ENCODE measurements around the gene GPR107.
A peak's percentile ranks its signal among the peaks of the same experiment; 100 is the strongest.
"Not testable (repeated sequence)": the region's sequence is repeated elsewhere in the genome, so short reads cannot be mapped to it uniquely, and the experiment has no call there.

Gene GPR107

DNA sequence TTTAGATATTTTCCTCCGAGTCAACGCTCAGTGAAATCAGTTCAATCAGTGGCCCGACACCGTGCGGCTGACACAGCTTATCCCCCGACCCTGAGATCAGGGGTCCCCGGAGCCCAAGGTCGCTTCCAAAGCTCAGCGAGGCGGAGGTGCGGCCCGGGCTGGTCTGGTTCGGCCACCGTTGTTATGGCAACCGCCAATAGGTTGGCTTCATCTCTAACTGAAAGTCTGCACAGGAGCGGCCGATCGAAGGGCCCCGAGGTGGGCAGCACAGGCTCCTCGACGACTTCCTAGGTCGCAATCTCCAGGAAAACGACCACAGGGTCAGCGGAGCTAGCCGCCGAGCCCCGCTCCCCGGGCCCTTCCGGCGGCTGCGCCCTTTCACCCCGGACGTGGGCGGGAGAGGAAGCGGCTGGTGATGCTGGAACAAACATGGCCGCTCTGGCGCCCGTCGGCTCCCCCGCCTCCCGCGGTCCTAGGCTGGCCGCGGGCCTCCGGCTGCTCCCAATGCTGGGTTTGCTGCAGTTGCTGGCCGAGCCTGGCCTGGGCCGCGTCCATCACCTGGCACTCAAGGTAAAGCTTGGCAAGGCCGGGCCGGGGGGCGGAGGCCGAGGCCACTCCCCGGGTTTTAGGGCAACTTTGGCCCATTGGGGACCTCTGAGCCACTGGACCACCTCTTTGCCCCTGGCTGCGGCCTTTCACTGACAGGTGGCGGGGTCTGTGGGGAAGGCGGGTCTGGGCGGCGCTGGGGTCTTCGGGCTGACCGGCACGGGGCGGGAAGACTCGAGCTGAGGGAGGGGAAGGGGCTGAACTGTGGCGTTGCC lies at the start of gene GPR107:
Gene GPR107 (plus strand): TSS at position 403 of the 821 bp plus-strand sequence. CDS start 27 bp downstream, at position 430.
- peak; percentile 68 to 74 for DNase-seq (ENCODE audit: low read depth in 2 of 2)

DNA sequence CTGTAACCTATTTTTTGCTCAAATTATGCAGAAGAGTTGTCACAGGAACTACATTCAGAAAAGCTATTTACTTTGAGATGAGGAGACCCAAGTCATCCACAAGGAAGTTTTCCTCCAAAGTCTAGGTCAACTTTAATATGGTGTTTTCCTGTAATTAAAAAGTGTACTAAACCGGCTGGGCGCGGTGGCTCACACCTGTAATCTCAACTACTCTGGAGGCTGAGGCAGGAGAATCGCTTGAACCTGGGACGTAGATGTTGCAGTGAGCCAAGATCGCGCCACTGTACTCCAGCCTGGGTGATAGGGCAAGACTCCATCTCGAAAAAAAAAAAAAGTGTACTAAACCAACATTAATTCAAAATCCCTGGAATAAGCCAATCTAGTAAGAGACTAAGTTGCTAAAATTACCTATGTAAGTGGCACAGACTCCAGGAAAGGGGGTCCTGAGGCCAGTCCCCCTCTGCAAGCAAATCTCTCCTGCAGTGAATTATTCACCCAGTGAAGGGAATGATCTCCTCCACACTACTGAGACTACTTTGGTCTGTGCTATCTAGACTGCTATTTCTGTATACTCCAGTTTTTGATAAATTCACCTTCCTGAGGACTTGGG lies 49.7 kb upstream of the GPR107 start:
- no peak for DNase-seq (ENCODE audit: low read depth in 2 of 2)

DNA sequence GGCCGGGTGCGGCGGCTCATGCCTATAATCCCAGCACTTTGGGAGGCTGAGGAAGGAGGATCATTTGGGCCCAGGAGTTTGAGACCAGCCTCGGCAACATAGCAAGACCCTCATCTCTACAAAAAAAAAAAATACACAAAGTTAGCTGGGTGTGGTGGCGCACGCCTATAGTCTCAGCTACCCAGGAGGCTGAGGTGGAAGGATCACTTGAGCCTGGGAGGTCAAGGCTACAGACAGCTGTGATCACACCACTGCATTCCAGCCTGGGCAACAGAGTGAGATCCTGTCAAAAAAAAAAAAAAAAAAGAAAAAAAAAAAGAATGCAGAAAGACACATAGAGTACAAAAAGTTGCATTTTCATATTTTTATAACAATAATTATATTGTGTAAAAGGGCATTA lies 46.8 kb upstream of the GPR107 start:
- DNase-seq (ENCODE audit: low read depth in 2 of 2) = not testable (repeated sequence)

DNA sequence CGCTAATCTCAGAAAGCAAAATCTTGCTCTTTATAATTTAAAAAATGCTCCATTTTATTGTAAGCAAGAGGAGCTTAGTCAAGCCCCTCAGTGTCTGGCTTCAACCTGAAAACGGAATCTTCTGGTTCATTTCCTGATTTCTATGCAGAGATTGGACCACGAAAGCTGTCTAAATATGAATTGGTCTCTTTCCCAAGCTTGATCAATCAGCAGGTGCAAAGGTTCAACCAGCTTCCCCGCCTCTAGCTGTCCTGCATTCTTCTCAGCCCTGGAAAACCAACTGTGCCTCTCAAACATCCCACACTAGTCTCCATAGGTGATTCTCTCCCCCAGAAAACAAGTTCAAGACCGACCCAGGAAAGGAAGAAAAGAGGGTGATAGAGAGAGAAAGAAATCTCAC lies 45.2 kb upstream of the GPR107 start:
- no peak for DNase-seq (ENCODE audit: low read depth in 2 of 2)

DNA sequence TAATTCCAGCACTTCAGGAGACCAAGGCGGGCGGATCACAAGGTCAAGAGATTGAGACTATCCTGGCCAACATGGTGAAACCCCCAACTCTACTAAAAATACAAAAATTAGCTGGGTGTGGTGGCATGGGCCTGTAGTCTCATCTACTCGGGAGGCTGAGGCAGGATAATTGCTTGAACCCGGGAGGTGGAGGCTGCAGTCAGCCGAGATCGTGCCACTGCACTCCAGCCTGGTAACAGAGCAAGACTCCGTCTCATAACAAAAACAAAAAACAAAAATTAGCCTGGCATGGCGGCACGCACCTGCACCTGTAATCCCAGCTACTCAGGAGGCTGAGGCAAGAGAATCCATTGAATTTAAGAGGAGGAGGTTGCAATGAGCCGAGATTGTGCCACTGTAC lies 44.2 kb upstream of the GPR107 start:
- DNase-seq (ENCODE audit: low read depth in 2 of 2) = not testable (repeated sequence)

DNA sequence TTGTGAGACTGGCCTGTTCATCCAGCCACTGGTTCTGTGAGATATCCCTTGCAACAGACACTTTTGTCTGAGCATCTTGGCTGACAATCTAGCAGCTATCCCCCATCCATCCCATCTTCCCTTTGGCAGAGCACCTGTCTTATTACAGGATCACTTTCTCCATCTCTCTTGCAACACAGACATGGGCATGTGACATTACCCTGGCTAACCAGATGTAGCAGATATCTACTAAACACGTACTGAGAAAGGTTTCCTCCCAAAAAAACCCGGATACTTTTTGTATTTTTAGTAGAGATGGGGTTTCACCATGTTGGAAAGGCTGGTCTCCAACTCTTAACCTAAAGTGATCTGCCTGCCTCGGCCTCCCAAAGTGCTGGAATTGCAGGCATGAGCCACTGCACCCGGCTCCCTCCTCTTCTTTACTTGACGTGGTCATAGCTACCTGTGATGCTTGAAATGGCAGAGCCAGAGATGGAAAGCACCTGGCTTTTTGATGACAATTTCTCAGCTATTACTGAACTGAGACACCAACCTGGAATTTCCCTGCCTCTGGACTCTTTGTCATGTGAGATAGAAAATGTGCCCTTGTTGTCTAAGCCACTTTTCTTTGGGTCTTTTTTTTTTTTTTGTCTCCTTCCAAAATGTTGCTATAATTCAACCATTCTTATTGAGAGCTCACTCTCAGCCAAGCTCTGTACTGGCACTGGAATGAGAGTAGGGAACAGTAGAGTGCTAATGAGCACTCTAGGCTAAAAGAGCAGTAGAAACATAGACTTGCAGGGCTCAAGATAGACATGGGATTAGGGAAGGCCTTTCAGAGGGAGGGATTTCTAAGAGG lies 43.3 kb upstream of the GPR107 start:
- DNase-seq (ENCODE audit: low read depth in 2 of 2) = no peak

DNA sequence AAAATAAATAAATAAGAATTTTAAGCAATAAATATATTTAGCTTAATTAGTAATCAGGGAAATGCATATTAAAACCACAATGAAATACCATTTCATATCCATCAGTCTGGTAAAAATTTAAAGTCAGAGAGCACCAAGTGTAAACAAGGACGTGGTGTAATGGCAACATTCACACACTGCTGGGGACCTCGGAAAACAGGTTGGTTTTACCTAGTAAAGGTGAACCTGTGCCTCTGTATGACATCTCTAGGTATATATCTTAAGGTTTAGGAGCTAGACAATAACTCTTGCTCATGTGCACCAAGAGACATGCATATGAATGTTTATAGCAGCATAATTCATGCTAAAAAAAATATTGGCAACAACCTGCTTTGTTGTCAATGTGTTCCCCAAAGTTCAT lies 40.4 kb upstream of the GPR107 start:
- no peak for DNase-seq (ENCODE audit: low read depth in 2 of 2)

DNA sequence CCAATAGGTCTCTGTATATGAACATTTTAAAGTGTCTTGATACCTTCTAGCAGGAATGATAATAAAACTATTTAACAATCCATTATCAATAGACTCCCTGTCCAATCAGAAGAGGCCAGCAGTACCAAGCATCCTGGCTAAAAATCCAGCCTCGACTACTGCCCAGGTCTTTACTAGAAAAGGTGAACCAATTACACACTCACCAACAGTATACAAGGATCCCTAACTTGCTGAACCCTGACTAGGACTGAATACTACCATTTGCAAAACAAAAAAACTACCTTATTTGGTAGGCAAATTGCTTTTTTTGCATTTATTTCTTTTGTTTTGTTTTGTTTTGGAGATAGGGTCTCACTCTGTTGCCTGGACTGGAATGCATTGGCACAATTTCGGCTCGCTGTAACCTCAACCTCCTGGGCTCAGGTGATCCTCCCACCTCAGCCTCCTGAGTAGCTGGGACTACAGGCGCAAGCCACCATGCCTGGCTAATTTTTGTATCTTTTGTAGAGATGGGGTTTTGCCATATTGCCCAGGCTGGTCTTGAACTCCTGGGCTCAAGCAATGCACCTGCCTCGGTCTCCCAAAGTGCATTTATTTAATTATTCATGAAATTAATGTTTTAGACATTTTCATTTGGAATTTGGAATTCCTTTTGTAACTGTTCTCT lies 38.2 kb upstream of the GPR107 start:
- DNase-seq (ENCODE audit: low read depth in 2 of 2) = no peak

DNA sequence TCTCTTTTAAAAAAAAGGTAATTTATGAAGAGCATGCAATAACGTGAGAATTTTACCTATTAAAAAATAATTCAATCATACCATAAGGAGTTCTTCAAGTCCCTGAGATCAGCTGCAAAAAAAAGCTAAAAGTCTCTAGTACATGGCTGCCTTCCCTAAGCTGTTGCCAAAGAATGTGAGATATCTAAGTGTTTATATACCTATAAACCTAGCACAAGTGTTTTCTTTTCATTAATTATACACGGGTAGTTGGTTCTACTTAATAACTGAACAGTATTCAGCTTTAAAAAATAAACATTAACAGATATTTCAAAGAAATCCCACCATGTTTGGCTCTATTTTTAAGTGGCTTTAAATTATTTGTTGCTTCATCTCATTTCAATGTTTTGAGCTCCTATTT lies 36.6 kb upstream of the GPR107 start:
- no peak for DNase-seq (ENCODE audit: low read depth in 2 of 2)

DNA sequence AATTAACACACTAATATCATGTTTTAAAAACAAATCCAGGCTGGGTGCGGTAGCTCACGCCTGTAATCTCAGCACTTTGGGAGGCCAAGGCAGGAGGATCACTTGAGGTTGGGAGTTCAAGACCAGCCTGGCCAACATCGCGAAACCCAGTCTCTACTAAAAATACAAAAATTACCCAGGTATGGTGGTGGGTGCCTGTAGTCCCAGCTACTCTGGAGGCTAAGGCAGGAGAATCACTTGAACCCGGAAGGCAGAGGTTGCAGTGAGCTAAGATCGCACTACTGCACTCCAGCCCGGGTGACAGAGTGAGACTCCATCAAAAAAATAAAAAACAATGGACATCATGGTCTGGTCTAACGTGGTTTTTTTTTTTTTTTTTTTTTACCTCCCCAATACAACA lies 36.2 kb upstream of the GPR107 start:
- DNase-seq (ENCODE audit: low read depth in 2 of 2) = not testable (repeated sequence)

DNA sequence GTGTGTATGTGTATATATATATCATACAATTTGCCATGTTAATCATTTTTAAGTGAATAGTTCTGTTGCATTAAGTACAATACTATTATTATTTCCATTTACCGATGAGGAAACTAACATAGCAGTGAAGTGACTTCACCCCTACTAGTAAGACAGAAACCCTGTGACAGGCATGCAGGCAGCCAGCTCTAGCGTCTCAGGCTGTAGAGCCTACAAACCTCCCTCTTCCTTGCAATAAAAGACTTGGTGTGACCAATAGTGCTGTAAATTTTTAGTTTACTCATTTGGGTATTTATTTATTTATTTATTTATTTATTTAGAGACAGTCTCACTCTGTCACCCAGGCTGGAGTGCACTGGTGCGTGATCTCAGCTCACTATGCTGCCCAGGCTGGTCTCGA lies 35.4 kb upstream of the GPR107 start:
- no peak for DNase-seq (ENCODE audit: low read depth in 2 of 2)

DNA sequence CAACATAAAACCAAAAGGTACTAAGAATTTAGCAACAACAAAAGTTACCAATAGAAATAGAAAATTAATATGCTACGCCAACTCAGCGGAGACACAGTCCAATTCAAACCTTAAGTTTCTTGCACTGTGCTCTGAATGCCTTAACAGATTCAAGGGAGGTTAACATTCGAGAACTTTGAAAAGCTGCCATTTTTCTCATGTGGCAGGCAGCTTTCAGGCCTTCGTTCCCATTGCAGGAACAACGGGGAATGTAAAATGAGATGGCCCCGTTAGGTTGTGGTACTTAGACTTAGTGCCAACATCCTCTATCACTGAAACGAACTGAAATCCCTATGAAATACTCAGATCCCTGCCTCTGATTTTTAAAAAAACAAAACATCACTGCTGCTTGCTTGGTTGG lies 33.1 kb upstream of the GPR107 start:
- no peak for DNase-seq (ENCODE audit: low read depth in 2 of 2)

DNA sequence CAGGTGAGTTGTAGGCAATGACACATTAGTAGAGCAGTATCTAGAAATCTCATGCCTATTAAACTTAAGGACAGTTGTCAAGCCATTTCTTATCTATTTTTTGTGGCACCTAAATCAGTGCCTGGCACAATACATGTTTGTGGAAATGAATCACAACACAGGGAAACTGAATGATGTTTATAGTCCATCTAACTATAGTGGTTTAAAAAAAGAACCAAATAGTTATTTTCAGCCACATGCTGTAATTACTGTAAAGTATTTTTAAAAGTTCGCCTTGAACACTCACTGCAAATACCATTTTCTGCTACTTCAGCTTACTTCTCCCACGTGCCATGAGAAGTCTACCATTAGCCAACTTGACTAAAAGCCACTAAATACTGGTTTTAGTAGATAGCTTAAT lies 32.6 kb upstream of the GPR107 start:
- no peak for DNase-seq (ENCODE audit: low read depth in 2 of 2)

DNA sequence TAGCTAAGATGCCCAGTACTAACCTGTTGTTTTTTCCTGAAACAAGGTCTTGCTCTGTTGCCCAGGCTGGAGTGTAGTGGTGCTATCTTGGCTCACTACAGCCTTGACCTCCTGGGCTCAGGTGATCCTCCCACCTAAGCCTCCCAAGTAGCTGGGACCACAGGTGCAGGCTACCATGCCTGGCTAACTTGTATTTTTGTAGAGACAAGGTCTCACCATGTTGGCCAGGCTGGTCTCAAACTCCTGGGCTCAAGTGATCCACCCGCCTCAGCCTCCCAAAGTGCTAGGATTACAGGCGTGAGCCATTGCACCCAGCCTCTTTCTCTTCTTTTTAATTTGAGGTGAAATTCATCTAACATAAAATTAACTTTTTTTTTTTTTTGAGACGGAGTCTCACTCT lies 31.9 kb upstream of the GPR107 start:
- DNase-seq (ENCODE audit: low read depth in 2 of 2) = not testable (repeated sequence)

DNA sequence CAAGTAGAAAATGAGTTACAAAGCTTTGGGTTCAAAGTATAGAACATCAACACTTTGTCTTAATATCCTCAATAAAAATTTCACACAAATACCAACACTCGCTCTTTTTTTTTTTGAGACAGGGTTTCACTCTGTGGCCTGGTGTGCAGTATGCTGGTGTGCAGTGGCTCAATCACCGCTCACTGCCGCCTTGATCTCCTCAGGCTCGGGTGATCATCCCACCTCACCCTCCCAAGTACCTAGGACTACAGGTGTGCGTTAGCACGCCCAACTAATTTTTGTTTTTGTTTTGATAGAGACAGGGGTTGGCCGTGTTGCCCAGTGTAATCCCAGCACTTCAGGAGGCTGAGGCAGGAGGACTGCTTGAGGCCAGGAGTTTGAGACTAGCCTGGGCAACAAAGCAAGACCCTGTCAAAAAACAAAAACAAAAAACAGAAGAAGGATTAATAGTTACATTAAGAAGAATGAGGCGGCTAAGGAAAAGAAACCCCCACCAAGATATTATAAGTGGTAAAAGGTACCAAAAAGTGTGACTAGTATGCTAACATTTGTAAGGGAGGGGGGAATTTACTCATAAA lies 31.1 kb upstream of the GPR107 start:
- no peak for DNase-seq (ENCODE audit: low read depth in 2 of 2)

DNA sequence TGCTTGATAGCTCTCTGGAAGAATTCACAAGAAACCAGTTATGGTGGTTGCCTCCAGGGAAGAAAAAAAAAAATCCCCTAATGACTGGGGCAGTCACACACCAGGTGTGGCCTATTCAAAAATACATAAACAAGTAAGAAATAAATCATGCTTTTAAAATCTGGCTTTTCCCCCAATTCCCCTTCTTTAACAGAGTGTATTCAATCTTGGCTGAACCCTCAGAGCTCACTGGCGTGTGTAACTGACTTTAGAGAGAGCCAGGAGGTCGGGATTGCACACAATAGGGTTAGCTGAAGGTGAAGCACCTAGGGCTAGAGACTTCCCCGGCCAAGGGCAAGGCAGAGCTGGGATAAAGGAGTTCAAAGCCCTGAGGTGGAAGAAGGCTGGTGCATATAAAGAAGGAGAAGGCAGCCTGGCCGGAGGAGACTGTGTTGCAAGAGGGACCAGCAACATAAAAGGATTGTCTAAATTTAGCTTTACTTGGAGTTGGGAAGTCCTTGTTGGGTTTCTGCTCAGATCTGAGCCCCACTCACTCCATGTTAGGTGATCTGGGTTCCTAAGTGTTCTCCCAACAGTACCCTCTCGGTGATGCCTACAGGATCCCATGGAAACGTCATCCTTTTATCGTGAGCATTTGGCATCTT lies 30.4 kb upstream of the GPR107 start:
- DNase-seq (ENCODE audit: low read depth in 2 of 2) = no peak

DNA sequence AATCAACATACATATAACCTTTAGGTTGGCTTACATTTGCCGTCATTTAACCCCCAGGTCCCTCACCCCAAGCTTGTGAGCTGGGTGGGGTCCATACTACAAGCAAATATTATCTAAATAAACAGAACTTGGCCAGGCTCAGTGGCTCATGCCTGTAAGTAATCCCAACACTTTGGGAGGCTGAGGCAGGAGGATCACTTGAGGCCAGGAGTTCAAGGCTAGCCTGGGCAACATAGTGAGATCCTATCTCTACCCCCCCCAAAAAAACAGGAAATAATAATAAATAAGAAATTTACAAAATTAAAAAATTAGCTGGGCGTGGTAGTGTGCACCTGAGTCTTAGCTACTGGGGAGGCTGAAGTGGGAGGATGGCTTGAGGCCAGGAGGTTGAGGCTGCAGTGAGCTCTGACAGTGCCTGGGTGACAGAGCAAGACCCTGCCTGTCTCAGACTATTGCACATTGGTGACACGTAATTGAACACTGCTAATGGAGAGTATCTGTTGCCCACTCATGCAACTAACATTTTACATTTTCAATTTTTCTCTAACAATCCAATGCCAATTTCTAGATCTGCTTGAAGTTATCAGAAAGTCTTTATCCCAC lies 29.6 kb upstream of the GPR107 start:
- DNase-seq (ENCODE audit: low read depth in 2 of 2) = no peak

DNA sequence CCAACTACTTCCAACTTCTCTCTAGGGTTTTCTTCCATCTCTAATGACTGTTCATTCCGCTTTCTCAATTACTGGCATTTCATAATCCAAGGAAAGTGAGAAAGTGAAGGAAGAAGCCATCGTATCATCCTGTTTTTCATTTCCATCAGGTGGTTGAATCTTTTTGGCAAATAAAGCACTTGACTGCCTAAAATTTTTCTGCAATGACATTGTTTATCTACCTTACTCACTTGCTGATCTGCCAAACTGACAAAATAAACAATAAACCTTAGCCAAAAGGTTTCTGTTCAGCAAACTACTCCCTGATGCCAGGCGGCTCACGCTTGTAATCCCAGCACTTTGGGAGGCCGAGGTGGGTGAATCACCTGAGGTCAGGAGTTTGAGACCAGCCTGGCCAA lies 29.1 kb upstream of the GPR107 start:
- no peak for DNase-seq (ENCODE audit: low read depth in 2 of 2)

DNA sequence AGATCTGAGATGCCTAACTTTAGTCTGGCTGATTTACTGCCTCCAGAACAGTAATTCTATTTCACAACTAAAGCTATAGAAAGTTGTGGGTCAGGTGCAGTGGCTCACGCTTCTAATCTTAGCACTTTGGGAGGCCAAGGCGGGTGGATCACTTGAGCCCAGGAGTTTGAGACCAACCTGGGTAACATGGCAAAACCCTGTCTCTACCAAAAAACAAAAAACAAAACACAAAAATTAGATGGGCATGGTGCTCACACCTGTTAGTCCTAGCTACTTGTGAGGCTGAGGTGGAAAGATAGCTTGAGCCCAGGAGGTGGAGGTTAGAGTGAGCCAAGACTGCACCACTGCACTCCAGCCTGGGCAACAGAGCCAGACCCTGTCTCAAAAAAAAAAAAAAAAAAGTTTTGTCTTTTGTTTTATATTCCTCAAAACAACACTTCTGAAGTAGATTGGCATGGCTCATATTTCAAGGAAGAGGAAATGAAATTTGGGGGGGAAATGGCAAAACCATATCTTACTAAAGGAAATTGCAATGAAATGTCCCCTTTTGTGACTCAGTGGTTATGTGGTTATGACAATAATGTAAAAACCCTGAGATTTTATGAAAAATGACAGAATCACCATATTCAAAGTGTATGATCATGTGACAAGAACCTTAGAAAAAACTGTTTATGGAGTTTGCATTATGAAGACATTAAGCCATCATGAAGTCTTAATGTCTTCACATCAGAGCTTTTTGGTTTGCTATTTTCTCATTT lies 26.9 kb upstream of the GPR107 start:
- no peak for DNase-seq (ENCODE audit: low read depth in 2 of 2)

Measured in stimulated activated CD4-positive, alpha-beta T cell treated with anti-CD3 and anti-CD28 coated beads, Interleukin-1b, Interleukin-23, amount 100 ng/mL, for 4 hours (primary cell).